ENCODE measurements around the gene GCNT4. TPM values are rescaled to one million over a fixed set of nuclear protein-coding genes. Genes with fewer than 3 reads are reported as not detected.

Gene GCNT4
- polyA plus RNA-seq, 1 experiment, result 3.7 TPM

GRCh38 chr5:75018805-75019587 is 33.4 kb downstream of the GCNT4 start:
- no peak for TF ChIP-seq CTCF (IDR thresholded peaks at IDR 0.05; ENCODE audit: insufficient read depth, low read depth, low read length)
- POLR2A ChIA-PET, result no interaction called here
- Histone ChIP-seq H3K36me3 (ENCODE audit: control insufficient read depth, insufficient read depth, low read length) (no peaks in the 10 kb centered on the region), H3K27me3 (ENCODE audit: control insufficient read depth, insufficient read depth, low read length) (no peaks in the 10 kb centered on the region), H3K4me3 (ENCODE audit: low read depth, low read length) (no peak overlapping the region)
- DNase-seq (ENCODE audit: low read depth), result no peak
- CTCF ChIA-PET, result interaction anchor here (1.0 to 1.4 kb wide), 2 partner anchors 8 to 11 kb away, joined by 3 read pairs; no protein-coding TSS in a partner anchor

GRCh38 chr5:75017971-75018370 is 34.4 kb downstream of the GCNT4 start:
- POLR2A ChIA-PET, result no interaction called here
- Histone ChIP-seq H3K36me3 (ENCODE audit: control insufficient read depth, insufficient read depth, low read length) (no peaks in the 10 kb centered on the region), H3K4me3 (ENCODE audit: low read depth, low read length) (no peak overlapping the region), H3K27me3 (ENCODE audit: control insufficient read depth, insufficient read depth, low read length) (no peaks in the 10 kb centered on the region)
- no peak for DNase-seq (ENCODE audit: low read depth)
- no peak for TF ChIP-seq CTCF (IDR thresholded peaks at IDR 0.05; ENCODE audit: insufficient read depth, low read depth, low read length)
- CTCF ChIA-PET, result no interaction called here

- H3K36me3 ChIP-seq (ENCODE audit: control insufficient read depth, insufficient read depth, low read length), result no peaks in the 10 kb centered on the region
- CTCF ChIA-PET, result interaction anchor here (0.6 kb wide), 1 partner anchor 22 kb away, joined by 3 read pairs; no protein-coding TSS in a partner anchor
These were observed 35.5 kb downstream of the GCNT4 start for GRCh38 chr5:75016896-75017295.

GRCh38 chr5:75012748-75013147 is 39.6 kb downstream of the GCNT4 start:
- H3K27me3 ChIP-seq (ENCODE audit: control insufficient read depth, insufficient read depth, low read length), result no peaks in the 10 kb centered on the region
- no peak overlapping the region for H3K4me3 ChIP-seq (ENCODE audit: low read depth, low read length)
- no peak for TF ChIP-seq CTCF (IDR thresholded peaks at IDR 0.05; ENCODE audit: insufficient read depth, low read depth, low read length)
- DNase-seq (ENCODE audit: low read depth), result no peak
- ChIA-PET POLR2A (no interaction called here), CTCF (no interaction called here)
- H3K36me3 ChIP-seq (ENCODE audit: control insufficient read depth, insufficient read depth, low read length), result no peaks in the 10 kb centered on the region

More at GRCh38 chr5:75016896-75017295, 35.5 kb downstream of the GCNT4 start:
- no peak for TF ChIP-seq CTCF (IDR thresholded peaks at IDR 0.05; ENCODE audit: insufficient read depth, low read depth, low read length)
- H3K4me3 ChIP-seq (ENCODE audit: low read depth, low read length), result no peak overlapping the region
- POLR2A ChIA-PET, result no interaction called here
- H3K27me3 ChIP-seq (ENCODE audit: control insufficient read depth, insufficient read depth, low read length), result no peaks in the 10 kb centered on the region
- no peak for DNase-seq (ENCODE audit: low read depth)

GRCh38 chr5:75010838-75011237 is 41.5 kb downstream of the GCNT4 start:
- CTCF ChIA-PET, result interaction anchor here (1.1 to 1.2 kb wide), 2 partner anchors 9 to 15 kb away, joined by 3 read pairs; no protein-coding TSS in a partner anchor
- Histone ChIP-seq H3K4me3 (ENCODE audit: low read depth, low read length) (no peak overlapping the region), H3K27me3 (ENCODE audit: control insufficient read depth, insufficient read depth, low read length) (no peaks in the 10 kb centered on the region), H3K36me3 (ENCODE audit: control insufficient read depth, insufficient read depth, low read length) (no peaks in the 10 kb centered on the region)
- POLR2A ChIA-PET, result no interaction called here
- no peak for TF ChIP-seq CTCF (IDR thresholded peaks at IDR 0.05; ENCODE audit: insufficient read depth, low read depth, low read length)
- no peak for DNase-seq (ENCODE audit: low read depth)
